NCI-H146 treated with DMSO at 0.1 percent for 48 hours (cell line): ENCODE data around the gene SULT2B1.
"Not testable (repeated sequence)": the region's sequence is repeated elsewhere in the genome, so short reads cannot be mapped to it uniquely, and the experiment has no call there.

Experiments
- DNase-seq: peaks from one replicate; lab custom pipeline; 2025; ENCODE audit not compliant: unreplicated experiment; lab: John Stamatoyannopoulos, UW

Gene SULT2B1

DNA sequence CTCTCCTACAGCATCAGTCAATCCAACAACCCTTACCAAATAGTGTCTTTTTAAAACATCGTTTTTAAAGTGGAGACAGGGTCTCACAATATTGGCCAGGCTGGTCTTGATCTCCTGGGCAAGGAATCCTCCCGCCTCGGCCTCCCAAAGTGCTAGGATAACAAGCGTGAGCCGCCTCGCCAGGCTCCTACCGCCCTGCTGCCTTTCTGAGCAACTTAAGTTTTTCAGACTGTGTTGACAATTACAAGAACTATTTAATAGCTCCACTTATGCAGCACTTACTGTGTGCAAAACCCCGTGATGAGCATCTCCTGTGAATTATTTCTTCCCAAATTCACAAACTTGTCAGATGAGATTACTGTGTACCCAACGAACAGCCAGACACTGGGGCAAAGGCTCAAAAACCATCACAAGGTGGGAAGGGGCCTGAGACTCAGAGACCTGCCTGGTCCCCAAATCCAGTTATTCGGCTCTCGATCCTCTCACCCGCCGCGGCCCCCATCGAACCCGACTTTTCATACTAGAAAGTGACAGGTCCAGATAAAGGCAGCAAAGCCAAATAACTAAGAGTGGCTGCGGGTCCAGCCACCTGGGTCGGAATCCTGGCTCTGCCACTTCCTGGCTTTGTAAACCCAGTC is 66.4 kb downstream of the SULT2B1 start:
- DNase-seq = no peak

DNA sequence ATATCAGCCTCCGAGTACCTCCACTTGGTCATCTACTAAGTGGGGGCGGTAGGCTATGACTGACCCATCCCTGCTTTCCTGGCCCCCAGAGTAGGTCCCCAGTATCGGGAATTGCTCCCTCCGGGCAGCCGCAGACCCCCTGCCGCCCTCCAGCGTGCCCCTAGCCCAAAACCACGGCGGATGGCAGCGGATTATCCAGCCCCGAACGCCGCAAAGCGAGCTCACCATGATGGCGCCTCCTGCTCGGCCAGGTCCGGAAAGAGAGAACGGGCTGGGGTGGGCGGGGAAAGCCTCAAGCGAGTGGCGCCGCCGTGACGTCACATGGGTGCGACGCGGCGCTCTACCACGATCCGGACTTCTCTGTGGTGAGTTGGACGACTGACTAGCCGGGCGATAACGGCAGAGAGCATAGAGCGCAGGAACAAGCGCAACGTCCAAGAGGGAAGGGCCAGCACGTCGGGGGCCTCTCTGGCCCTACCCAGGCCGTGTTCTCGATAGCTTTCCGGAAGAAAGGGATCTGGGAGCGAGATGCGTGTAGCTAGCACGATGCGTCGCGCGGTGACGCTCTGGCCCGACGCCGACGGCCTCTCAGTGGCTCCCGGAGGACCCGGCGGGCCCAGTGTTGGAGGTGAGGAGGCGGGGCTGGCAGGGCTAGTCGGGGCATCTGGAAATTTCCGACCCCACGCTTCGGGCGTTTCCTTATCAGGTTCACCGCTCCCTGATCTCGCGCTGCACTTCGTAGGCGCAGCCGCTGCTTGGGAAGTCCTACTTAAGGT is 67.1 kb downstream of the SULT2B1 start, which contains the start of the genes RPL18 and SPHK2:
Gene RPL18 (minus strand): TSS at position 263 of the 776 bp plus-strand sequence. CDS start 35 bp downstream, at position 228.
Gene SPHK2 (plus strand): TSS at position 591 of the 776 bp plus-strand sequence. CDS start 1,009 bp downstream, outside the sequence.
- DNase-seq = peak; percentile 99

GRCh38 chr19:48619692-48620585 is 68.0 kb downstream of the SULT2B1 start:
- no peak for DNase-seq

DNA sequence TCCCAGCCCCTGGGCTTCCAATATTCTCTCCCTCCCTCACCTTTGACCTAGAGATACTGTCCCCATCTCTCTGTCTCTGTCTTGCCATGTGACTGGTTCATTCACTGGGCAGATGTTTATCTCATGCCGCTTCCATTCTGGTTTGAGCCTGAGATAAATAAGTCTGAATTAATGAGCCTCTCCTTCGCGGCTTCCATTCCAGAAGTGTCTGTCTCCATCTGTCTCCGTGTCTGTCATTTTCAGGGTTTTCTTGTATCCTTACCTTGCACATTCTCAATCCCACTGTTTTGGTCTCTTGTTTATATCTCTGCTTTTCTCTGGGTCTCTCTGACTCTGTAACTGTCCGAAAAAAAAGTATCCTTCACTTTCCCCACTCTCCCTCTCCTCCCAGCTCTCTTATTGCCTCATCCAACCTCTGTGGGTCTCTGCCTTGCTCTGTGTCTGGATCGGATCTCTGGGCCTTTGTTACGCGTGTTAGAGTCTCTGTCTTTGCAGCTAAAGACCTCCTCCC is 71.6 kb downstream of the SULT2B1 start:
- no peak for DNase-seq

- DNase-seq = peak; percentile 96
Measured at GRCh38 chr19:48624067-48624594, 72.2 kb downstream of the SULT2B1 start.

GRCh38 chr19:48624791-48625723 is 73.1 kb downstream of the SULT2B1 start:
- peak; percentile 26 for DNase-seq

GRCh38 chr19:48625891-48626327 is 73.9 kb downstream of the SULT2B1 start:
- no peak for DNase-seq

GRCh38 chr19:48627201-48627864 is 75.4 kb downstream of the SULT2B1 start:
- no peak for DNase-seq

GRCh38 chr19:48627865-48628314 is 75.9 kb downstream of the SULT2B1 start:
- DNase-seq = no peak

- no peak for DNase-seq
Measured at GRCh38 chr19:48628486-48629296, 76.7 kb downstream of the SULT2B1 start.

DNA sequence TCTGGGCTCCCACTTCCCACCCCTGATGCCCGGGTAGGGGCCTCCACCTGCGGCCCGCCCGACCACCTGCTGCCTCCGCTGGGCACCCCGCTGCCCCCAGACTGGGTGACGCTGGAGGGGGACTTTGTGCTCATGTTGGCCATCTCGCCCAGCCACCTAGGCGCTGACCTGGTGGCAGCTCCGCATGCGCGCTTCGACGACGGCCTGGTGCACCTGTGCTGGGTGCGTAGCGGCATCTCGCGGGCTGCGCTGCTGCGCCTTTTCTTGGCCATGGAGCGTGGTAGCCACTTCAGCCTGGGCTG is 77.3 kb downstream of the SULT2B1 start:
- no peak for DNase-seq

DNA sequence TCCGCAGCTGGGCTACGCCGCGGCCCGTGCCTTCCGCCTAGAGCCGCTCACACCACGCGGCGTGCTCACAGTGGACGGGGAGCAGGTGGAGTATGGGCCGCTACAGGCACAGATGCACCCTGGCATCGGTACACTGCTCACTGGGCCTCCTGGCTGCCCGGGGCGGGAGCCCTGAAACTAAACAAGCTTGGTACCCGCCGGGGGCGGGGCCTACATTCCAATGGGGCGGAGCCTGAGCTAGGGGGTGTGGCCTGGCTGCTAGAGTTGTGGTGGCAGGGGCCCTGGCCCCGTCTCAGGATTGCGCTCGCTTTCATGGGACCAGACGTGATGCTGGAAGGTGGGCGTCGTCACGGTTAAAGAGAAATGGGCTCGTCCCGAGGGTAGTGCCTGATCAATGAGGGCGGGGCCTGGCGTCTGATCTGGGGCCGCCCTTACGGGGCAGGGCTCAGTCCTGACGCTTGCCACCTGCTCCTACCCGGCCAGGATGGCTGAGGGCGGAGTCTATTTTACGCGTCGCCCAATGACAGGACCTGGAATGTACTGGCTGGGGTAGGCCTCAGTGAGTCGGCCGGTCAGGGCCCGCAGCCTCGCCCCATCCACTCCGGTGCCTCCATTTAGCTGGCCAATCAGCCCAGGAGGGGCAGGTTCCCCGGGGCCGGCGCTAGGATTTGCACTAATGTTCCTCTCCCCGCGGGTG is 77.8 kb downstream of the SULT2B1 start:
- no peak for DNase-seq

GRCh38 chr19:48630296-48631063 is 78.5 kb downstream of the SULT2B1 start:
- DNase-seq = no peak

GRCh38 chr19:48631225-48631624 is 79.3 kb downstream of the SULT2B1 start:
- DNase-seq = no peak

DNA sequence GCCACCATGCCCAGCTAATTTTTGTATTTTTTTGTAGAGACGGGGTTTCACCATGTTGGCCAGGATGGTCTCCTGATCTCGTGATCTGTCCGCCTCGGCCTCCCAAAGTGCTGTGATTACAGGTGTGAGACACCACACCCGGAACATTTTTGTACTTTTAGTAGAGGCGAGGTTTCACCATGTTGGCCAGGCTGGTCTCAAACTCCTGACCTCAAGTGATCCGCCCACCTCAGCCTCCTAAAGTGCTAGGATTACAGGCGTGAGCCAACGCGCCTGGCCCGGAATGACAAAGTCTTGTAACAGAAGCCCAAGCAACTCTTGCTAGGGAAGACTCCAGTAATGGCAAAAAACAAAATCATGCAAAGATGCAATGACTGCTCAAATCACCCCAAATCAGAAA is 80.3 kb downstream of the SULT2B1 start:
- not testable (repeated sequence) for DNase-seq

- DNase-seq = no peak
Measured at GRCh38 chr19:48632692-48633147, 80.7 kb downstream of the SULT2B1 start.
